ENCODE measurements around the gene ANO6. TPM values are rescaled to one million over a fixed set of nuclear protein-coding genes. Genes with fewer than 3 reads are reported as not detected.

Gene ANO6
- total RNA-seq, 1 experiment from 2014 or later = 51.4 TPM

- no peaks in the 10 kb centered on the region for H3K4me1 ChIP-seq (replicated peaks; ENCODE audit: insufficient read depth)
- no TSS peak for BruUV-seq (replicated peaks)
- H3K9me2 ChIP-seq (ENCODE audit: insufficient read depth) = no peaks in the 10 kb centered on the region
- ChIA-PET POLR2A (ENCODE audit: unreplicated experiment) (no interaction called here), CTCF (no interaction called here)
- H3F3A ChIP-seq (ENCODE audit: insufficient read depth, low read depth) = no peaks in the 10 kb centered on the region
- H3K4me2 ChIP-seq = no peak overlapping the region
- DNase-seq = no peak
- no peaks in the 10 kb centered on the region for H3K27me3 ChIP-seq (ENCODE audit: insufficient read depth, low read depth)
- TF ChIP-seq EZH2 (IDR thresholded peaks at IDR 0.05; ENCODE audit: low read depth) = no peak
- no peak for TF ChIP-seq CTCF (conservative IDR thresholded peaks at IDR 0.05)
- H2AFZ ChIP-seq = no peak overlapping the region
- intact Hi-C loops (cut with micrococcal nuclease; ENCODE audit: unreplicated experiment) = no loop called here
- no peaks in the 10 kb centered on the region for H3K9me3 ChIP-seq (ENCODE audit: insufficient read depth, low read depth)
- H3K4me3 ChIP-seq = no peak overlapping the region
- no peak overlapping the region for H3K27ac ChIP-seq
- peaks cover 3% of the 10 kb centered on the region; the same call in 1 of the 2 replicates for H4K20me1 ChIP-seq (ENCODE audit: insufficient read depth)
- H3K79me2 ChIP-seq (ENCODE audit: low read depth) = peaks cover 20% of the 10 kb centered on the region
- peaks cover 17% of the 10 kb centered on the region; the same call in 1 of the 2 replicates for H3K36me3 ChIP-seq (ENCODE audit: low read depth)
These were observed 113.3 kb downstream of the ANO6 start for GRCh38 chr12:45329238-45329637.

GRCh38 chr12:45329702-45330101, 113.8 kb downstream of the ANO6 start:
- intact Hi-C loops (cut with micrococcal nuclease; ENCODE audit: unreplicated experiment) = no loop called here

GRCh38 chr12:45331552-45331951, 115.7 kb downstream of the ANO6 start:
- no peaks in the 10 kb centered on the region for H3K9me3 ChIP-seq (ENCODE audit: insufficient read depth, low read depth)
- H3K4me2 ChIP-seq = no peak overlapping the region
- DNase-seq = no peak
- intact Hi-C loops (cut with micrococcal nuclease; ENCODE audit: unreplicated experiment) = no loop called here
- ChIA-PET CTCF (no interaction called here), POLR2A (ENCODE audit: unreplicated experiment) (interaction anchor here (0.6 kb wide), 1 partner anchor 618 kb away, joined by 3 read pairs; no protein-coding TSS in a partner anchor)
- H3K4me3 ChIP-seq = no peak overlapping the region
- H4K20me1 ChIP-seq (ENCODE audit: insufficient read depth) = peaks cover 3% of the 10 kb centered on the region; the same call in 1 of the 2 replicates
- TF ChIP-seq EZH2 (IDR thresholded peaks at IDR 0.05; ENCODE audit: low read depth) (no peak), CTCF (conservative IDR thresholded peaks at IDR 0.05) (no peak)
- H2AFZ ChIP-seq = no peak overlapping the region
- H3K27me3 ChIP-seq (ENCODE audit: insufficient read depth, low read depth) = no peaks in the 10 kb centered on the region
- H3K9me2 ChIP-seq (ENCODE audit: insufficient read depth) = no peaks in the 10 kb centered on the region
- no peaks in the 10 kb centered on the region for H3K4me1 ChIP-seq (replicated peaks; ENCODE audit: insufficient read depth)
- H3F3A ChIP-seq (ENCODE audit: insufficient read depth, low read depth) = no peaks in the 10 kb centered on the region
- H3K79me2 ChIP-seq (ENCODE audit: low read depth) = peaks cover 18% of the 10 kb centered on the region
- H3K27ac ChIP-seq = no peak overlapping the region
- H3K36me3 ChIP-seq (ENCODE audit: low read depth) = peaks cover 24% of the 10 kb centered on the region
- no TSS peak for BruUV-seq (replicated peaks)

More at GRCh38 chr12:45329702-45330101, 113.8 kb downstream of the ANO6 start:
- no peak for DNase-seq
- H3K36me3 ChIP-seq (ENCODE audit: low read depth) = peaks cover 17% of the 10 kb centered on the region; the same call in 1 of the 2 replicates
- H3K9me2 ChIP-seq (ENCODE audit: insufficient read depth) = no peaks in the 10 kb centered on the region
- no peaks in the 10 kb centered on the region for H3K4me1 ChIP-seq (replicated peaks; ENCODE audit: insufficient read depth)
- H3K4me3 ChIP-seq = no peak overlapping the region
- TF ChIP-seq EZH2 (IDR thresholded peaks at IDR 0.05; ENCODE audit: low read depth) (no peak), CTCF (conservative IDR thresholded peaks at IDR 0.05) (no peak)
- no peak overlapping the region for H2AFZ ChIP-seq
- peaks cover 3% of the 10 kb centered on the region; the same call in 1 of the 2 replicates for H4K20me1 ChIP-seq (ENCODE audit: insufficient read depth)
- no TSS peak for BruUV-seq (replicated peaks)
- ChIA-PET CTCF (no interaction called here), POLR2A (ENCODE audit: unreplicated experiment) (no interaction called here)
- no peak overlapping the region for H3K27ac ChIP-seq
- no peaks in the 10 kb centered on the region for H3K27me3 ChIP-seq (ENCODE audit: insufficient read depth, low read depth)
- no peaks in the 10 kb centered on the region for H3K9me3 ChIP-seq (ENCODE audit: insufficient read depth, low read depth)
- H3K4me2 ChIP-seq = no peak overlapping the region
- H3K79me2 ChIP-seq (ENCODE audit: low read depth) = peaks cover 20% of the 10 kb centered on the region
- no peaks in the 10 kb centered on the region for H3F3A ChIP-seq (ENCODE audit: insufficient read depth, low read depth)
